Dedifferentiated amniotic fluid mesenchymal stem cell (primary cell): ENCODE results near the gene ADCY10.
"Not testable (repeated sequence)": the region's sequence is repeated elsewhere in the genome, so short reads cannot be mapped to it uniquely, and the experiment has no call there.

ENCODE experiments used
- DNase-seq: peaks from one replicate; pipeline ENCODE4 v3.0.0-alpha.2; 2016; ENCODE audit errors: extremely low spot score

The ADCY10 gene

GRCh38 chr1:167926486-167926997 is 12.6 kb upstream of the ADCY10 start:
- no peak for DNase-seq

GRCh38 chr1:167924543-167925231 is 10.8 kb upstream of the ADCY10 start:
- no peak for DNase-seq

GRCh38 chr1:167924102-167924501 is 10.2 kb upstream of the ADCY10 start:
- no peak for DNase-seq

GRCh38 chr1:167923324-167924056 is 9.6 kb upstream of the ADCY10 start:
- DNase-seq, result no peak

GRCh38 chr1:167922611-167923074 is 8.7 kb upstream of the ADCY10 start:
- no peak for DNase-seq

GRCh38 chr1:167922023-167922422 is 8.1 kb upstream of the ADCY10 start:
- no peak for DNase-seq

GRCh38 chr1:167916766-167917511 is 3.0 kb upstream of the ADCY10 start:
- DNase-seq, result no peak

GRCh38 chr1:167915569-167915968 is 1.6 kb upstream of the ADCY10 start:
- no peak for DNase-seq

GRCh38 chr1:167912294-167912693 is 1.6 kb downstream of the ADCY10 start:
- DNase-seq, result no peak

GRCh38 chr1:167911413-167911812 is 2.5 kb downstream of the ADCY10 start:
- no peak for DNase-seq

GRCh38 chr1:167910530-167910929 is 3.4 kb downstream of the ADCY10 start:
- no peak for DNase-seq

GRCh38 chr1:167909691-167910180 is 4.2 kb downstream of the ADCY10 start:
- DNase-seq, result no peak

- DNase-seq, result no peak
Observed at GRCh38 chr1:167905671-167906070, 8.3 kb downstream of the ADCY10 start.

GRCh38 chr1:167905182-167905581 is 8.8 kb downstream of the ADCY10 start:
- DNase-seq, result no peak

GRCh38 chr1:167904652-167905130 is 9.2 kb downstream of the ADCY10 start:
- peak; percentile 45 for DNase-seq

- no peak for DNase-seq
Observed at GRCh38 chr1:167900907-167901306, 13.0 kb downstream of the ADCY10 start.

GRCh38 chr1:167899253-167899681 is 14.7 kb downstream of the ADCY10 start:
- DNase-seq, result no peak

GRCh38 chr1:167898578-167899222 is 15.2 kb downstream of the ADCY10 start:
- no peak for DNase-seq

GRCh38 chr1:167893798-167894197 is 20.1 kb downstream of the ADCY10 start:
- no peak for DNase-seq

GRCh38 chr1:167890400-167890799 is 23.5 kb downstream of the ADCY10 start:
- no peak for DNase-seq

GRCh38 chr1:167887187-167887586 is 26.7 kb downstream of the ADCY10 start:
- not testable (repeated sequence) for DNase-seq
